WTC11 (cell line): Measurements from ENCODE around the gene CD79A. TPM values are rescaled to one million over a fixed set of nuclear protein-coding genes. Genes with fewer than 3 reads are reported as not detected.

ENCODE experiments used
- ATAC-seq: fragments of 200-7000 bp; cut with Tn5 transposase; 2 replicates; pipeline ENCODE4 v1.10.0; 2021; ENCODE audit warnings: mild to moderate bottlenecking, moderate library complexity
- CTCF ChIA-PET: fragments of 300-600 bp; sonication (Branson Sonifier 250); formaldehyde crosslinking; loops from one replicate; lab custom pipeline; 2021; ENCODE audit warnings: antibody characterized with exemption; lab: Charles Lee
- POLR2A ChIA-PET: fragments of 350-600 bp; sonication (Branson Sonifier 250); formaldehyde crosslinking; loops from one replicate; lab custom pipeline; 2021; ENCODE audit warnings: antibody characterized with exemption; lab: Charles Lee
- DNase-seq: peaks from one replicate; pipeline ENCODE4 v3.0.0; 2021; ENCODE audit warnings: low spot score
- H3K27ac Mint-ChIP-seq: 2 replicates; pipeline ENCODE4 v1.8.0; 2021; ENCODE audit warnings: mixed read lengths
- H3K27me3 Mint-ChIP-seq: 2 replicates; pipeline ENCODE4 v1.8.0; 2021; ENCODE audit warnings: low read depth, mild to moderate bottlenecking, moderate library complexity, mixed read lengths
- H3K36me3 Mint-ChIP-seq: 2 replicates; pipeline ENCODE4 v1.8.0; 2021; ENCODE audit warnings: mixed read lengths
- H3K4me1 Mint-ChIP-seq: 2 replicates; pipeline ENCODE4 v1.8.0; 2022; ENCODE audit warnings: mixed read lengths
- H3K4me3 Mint-ChIP-seq: 2 replicates; pipeline ENCODE4 v1.8.0; 2021; ENCODE audit warnings: mild to moderate bottlenecking, moderate library complexity, mixed read lengths
- H3K9me3 Mint-ChIP-seq: 2 replicates; pipeline ENCODE4 v1.8.0; 2021; ENCODE audit warnings: mixed read lengths
- ESRRA ChIP-seq: sonication (generic); formaldehyde crosslinking; IDR thresholded peaks from 2 replicates; pipeline ENCODE4 v1.8.1; 2022; ENCODE audit warnings: mild to moderate bottlenecking, missing genetic modification reagents, borderline replicate concordance
- NR3C1 ChIP-seq: sonication (generic); formaldehyde crosslinking; conservative IDR thresholded peaks from 2 replicates; pipeline ENCODE4 v1.8.1; 2023; ENCODE audit warnings: low read depth, mild to moderate bottlenecking, missing genetic modification reagents
- OVOL2 ChIP-seq: fragments of 250-450 bp; sonication (Bioruptor Pico); IDR thresholded peaks from 2 replicates; pipeline ENCODE4 v1.9.0; 2021; ENCODE audit warnings: mild to moderate bottlenecking, borderline replicate concordance
- RELA ChIP-seq: sonication (generic); formaldehyde crosslinking; IDR thresholded peaks from 2 replicates; pipeline ENCODE4 v1.8.1; 2022; ENCODE audit warnings: missing genetic modification reagents, mild to moderate bottlenecking, borderline replicate concordance
- SP1 ChIP-seq: sonication (generic); formaldehyde crosslinking; conservative IDR thresholded peaks from 2 replicates; pipeline ENCODE4 v1.8.1; 2022; ENCODE audit warnings: missing genetic modification reagents
- TEAD4 ChIP-seq: sonication (generic); formaldehyde crosslinking; IDR thresholded peaks from 2 replicates; pipeline ENCODE4 v1.8.0; 2022; ENCODE audit warnings: mild to moderate bottlenecking, missing genetic modification reagents
- ZNF121 ChIP-seq: sonication (generic); formaldehyde crosslinking; IDR thresholded peaks from 2 replicates; pipeline ENCODE4 v1.8.0; 2023; ENCODE audit warnings: missing genetic modification reagents
- ZNF138 ChIP-seq: sonication (generic); formaldehyde crosslinking; conservative IDR thresholded peaks from 2 replicates; pipeline ENCODE4 v1.8.1; 2022; ENCODE audit warnings: mild to moderate bottlenecking, moderate library complexity, missing genetic modification reagents
- ZNF317 ChIP-seq: sonication (generic); formaldehyde crosslinking; IDR thresholded peaks from 2 replicates; pipeline ENCODE4 v1.8.1; 2023; ENCODE audit warnings: low read depth, mild to moderate bottlenecking, moderate library complexity, missing genetic modification reagents, borderline replicate concordance
- total RNA-seq: library from RNA; stranded (reverse); gene quantifications from 3 replicates; pipeline ENCODE4 v1.2.3, GENCODE V29; 2021
- TF ChIP-seq, protein P1 (sequence below): sonication (generic); formaldehyde crosslinking; IDR thresholded peaks from 2 replicates; pipeline ENCODE4 v1.8.0; 2022; ENCODE audit warnings: mild to moderate bottlenecking, missing genetic modification reagents
- TF ChIP-seq, protein P2 (sequence below): sonication (generic); formaldehyde crosslinking; IDR thresholded peaks from 2 replicates; pipeline ENCODE4 v1.8.0; 2022; ENCODE audit warnings: missing genetic modification reagents
- TF ChIP-seq, protein P3 (sequence below): fragments of 250-450 bp; sonication (Bioruptor Pico); IDR thresholded peaks from 2 replicates; pipeline ENCODE4 v1.9.0; 2021; ENCODE audit warnings: mild to moderate bottlenecking
- TF ChIP-seq, protein P4 (sequence below): sonication (generic); formaldehyde crosslinking; IDR thresholded peaks from 2 replicates; pipeline ENCODE4 v1.8.1; 2022; ENCODE audit warnings: low read depth, missing genetic modification reagents, borderline replicate concordance
- TF ChIP-seq, protein P5 (sequence below): sonication (generic); formaldehyde crosslinking; IDR thresholded peaks from 2 replicates; pipeline ENCODE4 v1.8.1; 2023; ENCODE audit warnings: mild to moderate bottlenecking, missing genetic modification reagents, moderate library complexity
- TF ChIP-seq, protein P6 (sequence below): sonication (generic); formaldehyde crosslinking; conservative IDR thresholded peaks from 2 replicates; pipeline ENCODE4 v1.8.1; 2023; ENCODE audit warnings: mild to moderate bottlenecking, low read depth, missing genetic modification reagents, moderate library complexity

The CD79A gene
- total RNA-seq, 1 experiment from 2014 or later, result 0.42 TPM

DNA sequence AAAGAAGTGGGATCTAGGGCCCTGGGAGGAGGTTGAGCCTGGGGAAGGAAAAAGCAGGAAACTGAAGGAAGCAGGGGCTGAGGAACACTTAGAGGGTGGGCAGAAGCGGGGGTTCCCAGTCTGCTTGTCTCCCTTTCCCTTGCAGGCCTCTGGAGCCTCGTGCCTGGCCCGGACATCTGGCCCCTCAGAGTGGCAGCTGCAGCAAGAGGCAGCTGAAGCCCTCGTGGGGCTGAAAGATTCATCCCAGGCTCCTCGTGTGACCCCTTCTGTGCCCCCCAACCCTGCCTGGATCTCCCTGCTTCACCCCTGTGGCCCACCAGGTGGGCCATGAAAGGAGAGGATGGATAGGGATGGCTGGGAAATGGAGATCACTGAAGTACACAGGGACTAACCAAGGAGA, 26.7 kb upstream of the CD79A start (continued):
- TF ChIP-seq, protein P1, sequence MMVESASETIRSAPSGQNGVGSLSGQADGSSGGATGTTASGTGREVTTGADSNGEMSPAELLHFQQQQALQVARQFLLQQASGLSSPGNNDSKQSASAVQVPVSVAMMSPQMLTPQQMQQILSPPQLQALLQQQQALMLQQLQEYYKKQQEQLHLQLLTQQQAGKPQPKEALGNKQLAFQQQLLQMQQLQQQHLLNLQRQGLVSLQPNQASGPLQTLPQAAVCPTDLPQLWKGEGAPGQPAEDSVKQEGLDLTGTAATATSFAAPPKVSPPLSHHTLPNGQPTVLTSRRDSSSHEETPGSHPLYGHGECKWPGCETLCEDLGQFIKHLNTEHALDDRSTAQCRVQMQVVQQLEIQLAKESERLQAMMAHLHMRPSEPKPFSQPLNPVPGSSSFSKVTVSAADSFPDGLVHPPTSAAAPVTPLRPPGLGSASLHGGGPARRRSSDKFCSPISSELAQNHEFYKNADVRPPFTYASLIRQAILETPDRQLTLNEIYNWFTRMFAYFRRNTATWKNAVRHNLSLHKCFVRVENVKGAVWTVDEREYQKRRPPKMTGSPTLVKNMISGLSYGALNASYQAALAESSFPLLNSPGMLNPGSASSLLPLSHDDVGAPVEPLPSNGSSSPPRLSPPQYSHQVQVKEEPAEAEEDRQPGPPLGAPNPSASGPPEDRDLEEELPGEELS, result no peak
- TF ChIP-seq ZNF317 (CRISPR knock-in tag) (no peak), NR3C1 (CRISPR knock-in tag) (no peak), TEAD4 (CRISPR knock-in tag) (no peak)

DNA sequence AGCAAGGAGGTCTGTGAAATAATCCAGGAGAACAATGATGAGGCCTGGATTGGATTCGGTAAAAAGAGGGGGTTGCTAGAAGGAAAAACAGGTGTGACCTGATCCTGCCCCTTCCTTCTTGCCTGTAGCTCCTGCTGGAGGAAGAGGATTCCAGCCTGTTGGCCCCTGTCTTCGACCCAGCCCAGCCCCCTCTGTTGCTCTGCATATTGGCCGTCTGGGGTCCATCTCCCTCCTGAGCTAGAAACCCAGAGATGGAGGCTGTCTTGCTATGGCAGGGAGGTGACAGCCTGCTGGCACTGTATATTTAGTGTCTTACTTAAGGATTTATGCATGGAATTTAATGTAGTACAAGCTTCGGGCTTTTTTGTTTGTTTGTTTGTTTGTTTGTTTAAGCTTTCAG, 25.6 kb upstream of the CD79A start:
- peak; percentile 78 for ATAC-seq
- TF ChIP-seq ZNF121 (CRISPR knock-in tag), result no peak
- TF ChIP-seq, protein P2, sequence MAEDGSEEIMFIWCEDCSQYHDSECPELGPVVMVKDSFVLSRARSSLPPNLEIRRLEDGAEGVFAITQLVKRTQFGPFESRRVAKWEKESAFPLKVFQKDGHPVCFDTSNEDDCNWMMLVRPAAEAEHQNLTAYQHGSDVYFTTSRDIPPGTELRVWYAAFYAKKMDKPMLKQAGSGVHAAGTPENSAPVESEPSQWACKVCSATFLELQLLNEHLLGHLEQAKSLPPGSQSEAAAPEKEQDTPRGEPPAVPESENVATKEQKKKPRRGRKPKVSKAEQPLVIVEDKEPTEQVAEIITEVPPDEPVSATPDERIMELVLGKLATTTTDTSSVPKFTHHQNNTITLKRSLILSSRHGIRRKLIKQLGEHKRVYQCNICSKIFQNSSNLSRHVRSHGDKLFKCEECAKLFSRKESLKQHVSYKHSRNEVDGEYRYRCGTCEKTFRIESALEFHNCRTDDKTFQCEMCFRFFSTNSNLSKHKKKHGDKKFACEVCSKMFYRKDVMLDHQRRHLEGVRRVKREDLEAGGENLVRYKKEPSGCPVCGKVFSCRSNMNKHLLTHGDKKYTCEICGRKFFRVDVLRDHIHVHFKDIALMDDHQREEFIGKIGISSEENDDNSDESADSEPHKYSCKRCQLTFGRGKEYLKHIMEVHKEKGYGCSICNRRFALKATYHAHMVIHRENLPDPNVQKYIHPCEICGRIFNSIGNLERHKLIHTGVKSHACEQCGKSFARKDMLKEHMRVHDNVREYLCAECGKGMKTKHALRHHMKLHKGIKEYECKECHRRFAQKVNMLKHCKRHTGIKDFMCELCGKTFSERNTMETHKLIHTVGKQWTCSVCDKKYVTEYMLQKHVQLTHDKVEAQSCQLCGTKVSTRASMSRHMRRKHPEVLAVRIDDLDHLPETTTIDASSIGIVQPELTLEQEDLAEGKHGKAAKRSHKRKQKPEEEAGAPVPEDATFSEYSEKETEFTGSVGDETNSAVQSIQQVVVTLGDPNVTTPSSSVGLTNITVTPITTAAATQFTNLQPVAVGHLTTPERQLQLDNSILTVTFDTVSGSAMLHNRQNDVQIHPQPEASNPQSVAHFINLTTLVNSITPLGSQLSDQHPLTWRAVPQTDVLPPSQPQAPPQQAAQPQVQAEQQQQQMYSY (CRISPR knock-in tag), result peak; percentile 37; the same call in 1 of the 2 replicates
- TF ChIP-seq, protein P3, sequence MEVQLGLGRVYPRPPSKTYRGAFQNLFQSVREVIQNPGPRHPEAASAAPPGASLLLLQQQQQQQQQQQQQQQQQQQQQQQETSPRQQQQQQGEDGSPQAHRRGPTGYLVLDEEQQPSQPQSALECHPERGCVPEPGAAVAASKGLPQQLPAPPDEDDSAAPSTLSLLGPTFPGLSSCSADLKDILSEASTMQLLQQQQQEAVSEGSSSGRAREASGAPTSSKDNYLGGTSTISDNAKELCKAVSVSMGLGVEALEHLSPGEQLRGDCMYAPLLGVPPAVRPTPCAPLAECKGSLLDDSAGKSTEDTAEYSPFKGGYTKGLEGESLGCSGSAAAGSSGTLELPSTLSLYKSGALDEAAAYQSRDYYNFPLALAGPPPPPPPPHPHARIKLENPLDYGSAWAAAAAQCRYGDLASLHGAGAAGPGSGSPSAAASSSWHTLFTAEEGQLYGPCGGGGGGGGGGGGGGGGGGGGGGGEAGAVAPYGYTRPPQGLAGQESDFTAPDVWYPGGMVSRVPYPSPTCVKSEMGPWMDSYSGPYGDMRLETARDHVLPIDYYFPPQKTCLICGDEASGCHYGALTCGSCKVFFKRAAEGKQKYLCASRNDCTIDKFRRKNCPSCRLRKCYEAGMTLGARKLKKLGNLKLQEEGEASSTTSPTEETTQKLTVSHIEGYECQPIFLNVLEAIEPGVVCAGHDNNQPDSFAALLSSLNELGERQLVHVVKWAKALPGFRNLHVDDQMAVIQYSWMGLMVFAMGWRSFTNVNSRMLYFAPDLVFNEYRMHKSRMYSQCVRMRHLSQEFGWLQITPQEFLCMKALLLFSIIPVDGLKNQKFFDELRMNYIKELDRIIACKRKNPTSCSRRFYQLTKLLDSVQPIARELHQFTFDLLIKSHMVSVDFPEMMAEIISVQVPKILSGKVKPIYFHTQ (CRISPR knock-in tag), result no peak
- TF ChIP-seq, all 79 proteins: peak for 1
- no peaks in the 10 kb centered on the region for H3K9me3 Mint-ChIP-seq
- POLR2A ChIA-PET, result no interaction called here
- peaks cover 34% of the 10 kb centered on the region for H3K27me3 Mint-ChIP-seq
- peaks cover 10% of the 10 kb centered on the region for H3K4me1 Mint-ChIP-seq
- DNase-seq, result no peak
- H3K36me3 Mint-ChIP-seq, result no peaks in the 10 kb centered on the region
- H3K4me3 Mint-ChIP-seq, result no peak overlapping the region
- H3K27ac Mint-ChIP-seq, result no peak overlapping the region
- CTCF ChIA-PET, result interaction anchor here (0.6 to 5.3 kb wide), 10 partner anchors 8 to 404 kb away, joined by 3 to 31 read pairs (median 4); partner anchors contain the start of genes RABAC1 and RPS19

DNA sequence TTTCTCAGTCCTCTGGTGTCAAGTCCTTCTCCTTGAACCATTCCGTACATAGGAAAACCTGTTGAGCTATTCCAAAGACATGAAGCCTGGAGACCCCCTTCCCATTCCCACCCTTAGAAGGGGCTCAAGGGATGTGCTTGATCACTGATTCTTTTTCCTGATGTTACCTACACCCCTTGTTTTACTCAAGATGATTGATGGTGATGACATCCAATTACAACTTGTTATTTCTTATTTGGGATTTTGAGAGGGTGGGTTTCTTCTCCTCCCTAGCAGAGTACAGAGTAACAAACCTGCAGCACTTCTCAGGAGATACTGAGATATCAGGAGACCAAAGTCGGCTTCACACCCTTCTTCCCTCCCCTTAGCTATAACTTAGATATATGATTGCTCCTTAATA, 23.7 kb upstream of the CD79A start:
- Mint-ChIP-seq H3K27ac (no peak overlapping the region), H3K36me3 (no peaks in the 10 kb centered on the region), H3K4me3 (no peak overlapping the region), H3K27me3 (peaks cover 41% of the 10 kb centered on the region), H3K4me1 (peaks cover 10% of the 10 kb centered on the region), H3K9me3 (no peaks in the 10 kb centered on the region)
- DNase-seq (no peak), ATAC-seq (no peak)
- POLR2A ChIA-PET, result no interaction called here
- TF ChIP-seq ESRRA (CRISPR knock-in tag), result no peak
- TF ChIP-seq SP1, result no peak
- TF ChIP-seq, protein P4, sequence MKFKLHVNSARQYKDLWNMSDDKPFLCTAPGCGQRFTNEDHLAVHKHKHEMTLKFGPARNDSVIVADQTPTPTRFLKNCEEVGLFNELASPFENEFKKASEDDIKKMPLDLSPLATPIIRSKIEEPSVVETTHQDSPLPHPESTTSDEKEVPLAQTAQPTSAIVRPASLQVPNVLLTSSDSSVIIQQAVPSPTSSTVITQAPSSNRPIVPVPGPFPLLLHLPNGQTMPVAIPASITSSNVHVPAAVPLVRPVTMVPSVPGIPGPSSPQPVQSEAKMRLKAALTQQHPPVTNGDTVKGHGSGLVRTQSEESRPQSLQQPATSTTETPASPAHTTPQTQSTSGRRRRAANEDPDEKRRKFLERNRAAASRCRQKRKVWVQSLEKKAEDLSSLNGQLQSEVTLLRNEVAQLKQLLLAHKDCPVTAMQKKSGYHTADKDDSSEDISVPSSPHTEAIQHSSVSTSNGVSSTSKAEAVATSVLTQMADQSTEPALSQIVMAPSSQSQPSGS (CRISPR knock-in tag), result no peak
- no peak for TF ChIP-seq OVOL2 (CRISPR knock-in tag)
- no peak for TF ChIP-seq ZNF138
- TF ChIP-seq, protein P5, sequence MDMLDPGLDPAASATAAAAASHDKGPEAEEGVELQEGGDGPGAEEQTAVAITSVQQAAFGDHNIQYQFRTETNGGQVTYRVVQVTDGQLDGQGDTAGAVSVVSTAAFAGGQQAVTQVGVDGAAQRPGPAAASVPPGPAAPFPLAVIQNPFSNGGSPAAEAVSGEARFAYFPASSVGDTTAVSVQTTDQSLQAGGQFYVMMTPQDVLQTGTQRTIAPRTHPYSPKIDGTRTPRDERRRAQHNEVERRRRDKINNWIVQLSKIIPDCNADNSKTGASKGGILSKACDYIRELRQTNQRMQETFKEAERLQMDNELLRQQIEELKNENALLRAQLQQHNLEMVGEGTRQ (CRISPR knock-in tag), result no peak
- TF ChIP-seq, protein P6, sequence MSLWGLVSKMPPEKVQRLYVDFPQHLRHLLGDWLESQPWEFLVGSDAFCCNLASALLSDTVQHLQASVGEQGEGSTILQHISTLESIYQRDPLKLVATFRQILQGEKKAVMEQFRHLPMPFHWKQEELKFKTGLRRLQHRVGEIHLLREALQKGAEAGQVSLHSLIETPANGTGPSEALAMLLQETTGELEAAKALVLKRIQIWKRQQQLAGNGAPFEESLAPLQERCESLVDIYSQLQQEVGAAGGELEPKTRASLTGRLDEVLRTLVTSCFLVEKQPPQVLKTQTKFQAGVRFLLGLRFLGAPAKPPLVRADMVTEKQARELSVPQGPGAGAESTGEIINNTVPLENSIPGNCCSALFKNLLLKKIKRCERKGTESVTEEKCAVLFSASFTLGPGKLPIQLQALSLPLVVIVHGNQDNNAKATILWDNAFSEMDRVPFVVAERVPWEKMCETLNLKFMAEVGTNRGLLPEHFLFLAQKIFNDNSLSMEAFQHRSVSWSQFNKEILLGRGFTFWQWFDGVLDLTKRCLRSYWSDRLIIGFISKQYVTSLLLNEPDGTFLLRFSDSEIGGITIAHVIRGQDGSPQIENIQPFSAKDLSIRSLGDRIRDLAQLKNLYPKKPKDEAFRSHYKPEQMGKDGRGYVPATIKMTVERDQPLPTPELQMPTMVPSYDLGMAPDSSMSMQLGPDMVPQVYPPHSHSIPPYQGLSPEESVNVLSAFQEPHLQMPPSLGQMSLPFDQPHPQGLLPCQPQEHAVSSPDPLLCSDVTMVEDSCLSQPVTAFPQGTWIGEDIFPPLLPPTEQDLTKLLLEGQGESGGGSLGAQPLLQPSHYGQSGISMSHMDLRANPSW (CRISPR knock-in tag), result no peak
- TF ChIP-seq RELA (CRISPR knock-in tag), result no peak
- CTCF ChIA-PET, result interaction anchor here (1.4 kb wide), 1 partner anchor 60 kb away, joined by 3 read pairs; no protein-coding TSS in a partner anchor
